Measurements from ENCODE around the gene EFNA5. TPM values are rescaled to one million over a fixed set of nuclear protein-coding genes. Genes with fewer than 3 reads are reported as not detected.
"Not testable (repeated sequence)": the region's sequence is repeated elsewhere in the genome, so short reads cannot be mapped to it uniquely, and the experiment has no call there.

Gene EFNA5
- total and polyA plus RNA-seq, 5 donors from 2014 or later: 0.73 TPM; not detected in 4

DNA sequence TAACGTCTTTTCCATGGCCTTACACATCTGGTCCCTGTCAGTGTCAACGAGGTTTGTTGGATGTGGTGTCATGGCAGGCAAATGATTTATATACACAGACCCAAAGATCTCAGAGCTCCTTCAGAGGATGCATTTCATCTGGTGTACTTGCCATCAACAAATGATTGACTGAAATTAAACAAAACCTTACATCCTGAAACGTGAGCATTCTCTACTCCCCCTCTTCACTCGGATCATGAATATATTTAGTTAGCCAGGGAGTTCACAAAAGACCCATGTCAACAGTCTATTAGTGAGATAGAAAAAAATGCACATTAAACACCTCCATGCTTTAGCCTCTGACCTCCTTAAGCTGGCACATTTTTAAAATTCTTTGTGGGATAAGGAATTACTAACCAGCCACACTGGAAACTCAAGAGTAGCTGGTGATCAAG is 215.6 kb downstream of the EFNA5 start:
- H3K4me3 Mint-ChIP-seq: no peak overlapping the region
- no peak overlapping the region for H3K27ac ChIP-seq (ENCODE audit: insufficient read depth, low read length, poor library complexity, severe bottlenecking)
- DNase-seq: no peak
- H3K4me1 ChIP-seq (ENCODE audit: control insufficient read depth, insufficient read depth, low read length, poor library complexity, severe bottlenecking): no peaks in the 10 kb centered on the region
- H3K9me3 Mint-ChIP-seq: peaks cover 0 to 7% (median 0%) of the 10 kb centered on the region in 7 donors
- no peaks in the 10 kb centered on the region for H3K9me3 ChIP-seq (ENCODE audit: control insufficient read depth in 2 of 2, low read length in 2 of 2)
- no peaks in the 10 kb centered on the region for H3K4me1 Mint-ChIP-seq
- ATAC-seq (ENCODE audit: low read depth in 2 of 2): no peak
- H3K27ac Mint-ChIP-seq: no peak overlapping the region
- no peak overlapping the region for H3K4me3 ChIP-seq (ENCODE audit: low read depth, low read length)
- H3K27me3 ChIP-seq (ENCODE audit: control insufficient read depth, insufficient read depth, low read length): no peaks in the 10 kb centered on the region
- peaks cover 4% of the 10 kb centered on the region for H3K27me3 Mint-ChIP-seq
- H3K36me3 Mint-ChIP-seq: no peaks in the 10 kb centered on the region
- H3K36me3 ChIP-seq (ENCODE audit: control insufficient read depth, insufficient read depth, low read length): no peaks in the 10 kb centered on the region

DNA sequence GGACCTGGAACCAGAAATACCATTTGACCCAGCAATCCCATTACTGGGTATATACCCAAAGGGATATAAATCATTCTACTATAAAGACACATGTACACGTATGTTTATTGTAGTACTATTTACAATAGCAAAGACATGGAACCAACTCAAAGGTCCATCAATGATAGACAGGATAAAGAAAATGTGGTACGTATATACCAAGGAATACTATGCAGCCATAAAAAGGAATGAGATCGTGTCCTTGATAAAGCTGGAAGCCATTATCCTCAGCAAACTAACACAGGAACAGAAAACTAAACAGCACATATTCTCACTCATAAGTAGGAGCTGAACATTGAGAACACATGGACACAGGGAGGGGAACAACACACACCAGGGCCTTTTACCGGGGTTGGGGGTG is 218.9 kb downstream of the EFNA5 start:
- not testable (repeated sequence) for H3K4me1 Mint-ChIP-seq; H3K4me3 Mint-ChIP-seq; H3K9me3 Mint-ChIP-seq; H3K4me3 ChIP-seq (ENCODE audit: low read depth, low read length); H3K4me1 ChIP-seq (ENCODE audit: control insufficient read depth, insufficient read depth, low read length, poor library complexity, severe bottlenecking); H3K27ac Mint-ChIP-seq; DNase-seq; ATAC-seq (ENCODE audit: low read depth in 2 of 2); H3K27me3 Mint-ChIP-seq; H3K9me3 ChIP-seq (ENCODE audit: control insufficient read depth in 2 of 2, low read length in 2 of 2); H3K27ac ChIP-seq (ENCODE audit: insufficient read depth, low read length, poor library complexity, severe bottlenecking); H3K36me3 ChIP-seq (ENCODE audit: control insufficient read depth, insufficient read depth, low read length); H3K27me3 ChIP-seq (ENCODE audit: control insufficient read depth, insufficient read depth, low read length); H3K36me3 Mint-ChIP-seq

GRCh38 chr5:107451028-107451427 is 219.7 kb downstream of the EFNA5 start:
- no peaks in the 10 kb centered on the region for H3K27me3 ChIP-seq (ENCODE audit: control insufficient read depth, insufficient read depth, low read length)
- no peaks in the 10 kb centered on the region for H3K9me3 ChIP-seq (ENCODE audit: control insufficient read depth in 2 of 2, low read length in 2 of 2)
- H3K4me3 ChIP-seq (ENCODE audit: low read depth, low read length): no peak overlapping the region
- no peak overlapping the region for H3K4me3 Mint-ChIP-seq
- H3K27ac ChIP-seq (ENCODE audit: insufficient read depth, low read length, poor library complexity, severe bottlenecking): no peak overlapping the region
- ATAC-seq (ENCODE audit: low read depth in 2 of 2) (no peak), DNase-seq (no peak)
- H3K27ac Mint-ChIP-seq: no peak overlapping the region
- no peaks in the 10 kb centered on the region for H3K36me3 ChIP-seq (ENCODE audit: control insufficient read depth, insufficient read depth, low read length)
- peaks cover 6% of the 10 kb centered on the region for H3K27me3 Mint-ChIP-seq
- peaks cover 0 to 7% (median 2%) of the 10 kb centered on the region in 7 donors for H3K9me3 Mint-ChIP-seq
- peaks cover 0 to 4% (median 0%) of the 10 kb centered on the region in 4 donors for H3K4me1 Mint-ChIP-seq
- no peaks in the 10 kb centered on the region for H3K36me3 Mint-ChIP-seq
- no peaks in the 10 kb centered on the region for H3K4me1 ChIP-seq (ENCODE audit: control insufficient read depth, insufficient read depth, low read length, poor library complexity, severe bottlenecking)

DNA sequence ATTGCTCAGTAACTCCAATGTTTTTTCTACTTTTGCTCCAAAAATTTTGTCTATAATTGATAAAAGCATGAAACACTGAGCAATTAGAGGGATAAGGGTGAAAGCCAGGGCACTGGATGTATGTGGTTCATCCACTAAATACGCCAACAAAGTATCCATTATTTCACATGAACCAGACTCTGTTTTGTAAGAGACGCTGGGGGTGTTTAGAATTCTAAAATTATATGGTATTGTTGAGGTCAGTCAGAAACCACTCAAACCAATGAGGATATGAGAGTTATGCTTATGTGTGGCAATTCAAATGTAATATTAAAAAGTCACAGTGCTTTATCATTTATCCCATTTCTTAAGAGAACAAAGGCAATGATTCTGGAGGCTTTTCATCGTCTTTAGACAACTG is 220.2 kb downstream of the EFNA5 start:
- peaks cover 6% of the 10 kb centered on the region for H3K27me3 Mint-ChIP-seq
- no peaks in the 10 kb centered on the region for H3K27me3 ChIP-seq (ENCODE audit: control insufficient read depth, insufficient read depth, low read length)
- DNase-seq (no peak), ATAC-seq (ENCODE audit: low read depth in 2 of 2) (no peak)
- no peak overlapping the region for H3K4me3 Mint-ChIP-seq
- H3K36me3 Mint-ChIP-seq: no peaks in the 10 kb centered on the region
- H3K27ac ChIP-seq (ENCODE audit: insufficient read depth, low read length, poor library complexity, severe bottlenecking): no peak overlapping the region
- H3K36me3 ChIP-seq (ENCODE audit: control insufficient read depth, insufficient read depth, low read length): no peaks in the 10 kb centered on the region
- H3K9me3 Mint-ChIP-seq: peaks cover 0 to 7% (median 2%) of the 10 kb centered on the region in 7 donors
- H3K4me1 Mint-ChIP-seq: peaks cover 0 to 4% (median 0%) of the 10 kb centered on the region in 4 donors
- no peaks in the 10 kb centered on the region for H3K9me3 ChIP-seq (ENCODE audit: control insufficient read depth in 2 of 2, low read length in 2 of 2)
- no peak overlapping the region for H3K27ac Mint-ChIP-seq
- no peak overlapping the region for H3K4me3 ChIP-seq (ENCODE audit: low read depth, low read length)
- H3K4me1 ChIP-seq (ENCODE audit: control insufficient read depth, insufficient read depth, low read length, poor library complexity, severe bottlenecking): no peaks in the 10 kb centered on the region

- no peak overlapping the region for H3K4me3 Mint-ChIP-seq
- Histone ChIP-seq H3K4me3 (ENCODE audit: low read depth, low read length) (no peak overlapping the region), H3K4me1 (ENCODE audit: control insufficient read depth, insufficient read depth, low read length, poor library complexity, severe bottlenecking) (no peaks in the 10 kb centered on the region), H3K36me3 (ENCODE audit: control insufficient read depth, insufficient read depth, low read length) (no peaks in the 10 kb centered on the region), H3K9me3 (ENCODE audit: control insufficient read depth in 2 of 2, low read length in 2 of 2) (no peaks in the 10 kb centered on the region), H3K27ac (ENCODE audit: insufficient read depth, low read length, poor library complexity, severe bottlenecking) (no peak overlapping the region), H3K27me3 (ENCODE audit: control insufficient read depth, insufficient read depth, low read length) (no peaks in the 10 kb centered on the region)
- H3K9me3 Mint-ChIP-seq: peaks cover 0 to 7% (median 2%) of the 10 kb centered on the region in 7 donors
- H3K4me1 Mint-ChIP-seq: peaks cover 0 to 4% (median 0%) of the 10 kb centered on the region in 4 donors
- H3K27ac Mint-ChIP-seq: no peak overlapping the region
- ATAC-seq (ENCODE audit: low read depth in 2 of 2): no peak
- no peak for DNase-seq
- no peaks in the 10 kb centered on the region for H3K36me3 Mint-ChIP-seq
- H3K27me3 Mint-ChIP-seq: peaks cover 6% of the 10 kb centered on the region
These were observed 221.4 kb downstream of the EFNA5 start for GRCh38 chr5:107449369-107449768.

DNA sequence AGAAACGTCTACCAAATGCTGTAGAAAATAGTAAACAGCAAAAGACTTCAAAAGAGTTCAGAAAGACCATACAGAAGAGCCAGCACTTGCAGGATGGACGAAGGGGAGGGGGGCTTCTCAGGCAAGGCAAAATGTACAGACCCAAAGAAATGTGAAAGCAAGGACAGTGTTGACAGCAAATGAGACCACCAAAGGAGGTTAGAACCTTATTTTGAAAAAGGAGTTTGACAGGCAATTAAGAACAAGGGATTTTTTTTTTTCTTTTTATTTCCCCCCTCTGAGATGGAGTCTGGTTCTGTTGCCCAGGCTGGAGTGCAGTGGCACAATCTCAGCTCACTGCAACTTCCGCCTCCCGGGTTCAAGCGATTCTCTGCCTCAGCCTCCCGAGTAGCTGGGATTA is 223.2 kb downstream of the EFNA5 start:
- H3K4me3 ChIP-seq (ENCODE audit: low read depth, low read length): no peak overlapping the region
- no peak for DNase-seq
- H3K27me3 ChIP-seq (ENCODE audit: control insufficient read depth, insufficient read depth, low read length): no peaks in the 10 kb centered on the region
- H3K9me3 ChIP-seq (ENCODE audit: control insufficient read depth in 2 of 2, low read length in 2 of 2): no peaks in the 10 kb centered on the region
- no peak for ATAC-seq (ENCODE audit: low read depth in 2 of 2)
- H3K27ac ChIP-seq (ENCODE audit: insufficient read depth, low read length, poor library complexity, severe bottlenecking): no peak overlapping the region
- no peaks in the 10 kb centered on the region for H3K36me3 ChIP-seq (ENCODE audit: control insufficient read depth, insufficient read depth, low read length)
- Mint-ChIP-seq H3K36me3 (no peaks in the 10 kb centered on the region), H3K9me3 (peaks cover 0 to 7% (median 2%) of the 10 kb centered on the region in 7 donors), H3K4me3 (no peak overlapping the region), H3K27ac (no peak overlapping the region), H3K4me1 (peaks cover 0 to 4% (median 0%) of the 10 kb centered on the region in 4 donors), H3K27me3 (peaks cover 14% of the 10 kb centered on the region)
- no peaks in the 10 kb centered on the region for H3K4me1 ChIP-seq (ENCODE audit: control insufficient read depth, insufficient read depth, low read length, poor library complexity, severe bottlenecking)

- no peak for DNase-seq
- peaks cover 0 to 7% (median 2%) of the 10 kb centered on the region in 7 donors for H3K9me3 Mint-ChIP-seq
- H3K27me3 Mint-ChIP-seq: peaks cover 14% of the 10 kb centered on the region
- peaks cover 0 to 4% (median 0%) of the 10 kb centered on the region in 4 donors for H3K4me1 Mint-ChIP-seq
- Histone ChIP-seq H3K9me3 (ENCODE audit: control insufficient read depth in 2 of 2, low read length in 2 of 2) (no peaks in the 10 kb centered on the region), H3K36me3 (ENCODE audit: control insufficient read depth, insufficient read depth, low read length) (no peaks in the 10 kb centered on the region), H3K27me3 (ENCODE audit: control insufficient read depth, insufficient read depth, low read length) (no peaks in the 10 kb centered on the region), H3K4me3 (ENCODE audit: low read depth, low read length) (no peak overlapping the region), H3K27ac (ENCODE audit: insufficient read depth, low read length, poor library complexity, severe bottlenecking) (no peak overlapping the region), H3K4me1 (ENCODE audit: control insufficient read depth, insufficient read depth, low read length, poor library complexity, severe bottlenecking) (no peaks in the 10 kb centered on the region)
- ATAC-seq (ENCODE audit: low read depth in 2 of 2): no peak
- no peak overlapping the region for H3K4me3 Mint-ChIP-seq
- no peaks in the 10 kb centered on the region for H3K36me3 Mint-ChIP-seq
- H3K27ac Mint-ChIP-seq: no peak overlapping the region
These were observed 223.8 kb downstream of the EFNA5 start for GRCh38 chr5:107446972-107447371.

GRCh38 chr5:107444300-107444699 is 226.4 kb downstream of the EFNA5 start:
- Histone ChIP-seq H3K27ac (ENCODE audit: insufficient read depth, low read length, poor library complexity, severe bottlenecking) (no peak overlapping the region), H3K4me1 (ENCODE audit: control insufficient read depth, insufficient read depth, low read length, poor library complexity, severe bottlenecking) (no peaks in the 10 kb centered on the region), H3K27me3 (ENCODE audit: control insufficient read depth, insufficient read depth, low read length) (peaks cover 3% of the 10 kb centered on the region), H3K4me3 (ENCODE audit: low read depth, low read length) (no peak overlapping the region), H3K9me3 (ENCODE audit: control insufficient read depth in 2 of 2, low read length in 2 of 2) (no peaks in the 10 kb centered on the region), H3K36me3 (ENCODE audit: control insufficient read depth, insufficient read depth, low read length) (no peaks in the 10 kb centered on the region)
- Mint-ChIP-seq H3K36me3 (no peaks in the 10 kb centered on the region), H3K4me3 (no peak overlapping the region), H3K4me1 (peaks cover 0 to 4% (median 0%) of the 10 kb centered on the region in 4 donors), H3K27me3 (peaks cover 9% of the 10 kb centered on the region), H3K27ac (no peak overlapping the region), H3K9me3 (peaks cover 0 to 8% (median 1%) of the 10 kb centered on the region in 7 donors)
- no peak for DNase-seq
- no peak for ATAC-seq (ENCODE audit: low read depth in 2 of 2)

All from CD4-positive, CD25-positive, alpha-beta regulatory T cell (primary cell).